Gastrocnemius medialis (tissue), 4 donors: ENCODE measurements around the gene SORBS2. TPM values are rescaled to one million over a fixed set of nuclear protein-coding genes. Genes with fewer than 3 reads are reported as not detected.

Source experiments
- ATAC-seq, 2 donors: fragments of 150-250 bp; one replicate each; pipeline ENCODE4 v1.9.1; 2016
- DNase-seq, 2 donors: peaks; one replicate each; pipeline ENCODE4 v3.0.0-alpha.2; 2019
- H3K27ac ChIP-seq, 4 donors: fragments of 200-600 bp; sonication (generic); 1 replicate in 1 of 4; 2 replicates in 3 of 4; pipeline ENCODE4 v1.5.1; 2016 to 2018; ENCODE audit warnings: mild to moderate bottlenecking in 2 of 4, moderate library complexity in 1 of 4
- H3K27me3 ChIP-seq, 3 donors: fragments of 200-600 bp; sonication (generic) in 2 of 3; 1 replicate in 1 of 3; 2 replicates in 2 of 3; pipeline versions ENCODE4 v1.5.1 to v1.6.0; 2016 to 2019; ENCODE audit warnings: mild to moderate bottlenecking in 1 of 3, moderate library complexity in 1 of 3
- H3K36me3 ChIP-seq, 2 donors: fragments of 200-600 bp; sonication (generic) in 1 of 2; one replicate each; pipeline ENCODE4 v1.5.1; 2017 to 2018
- H3K4me1 ChIP-seq, 2 donors: fragments of 200-600 bp; sonication (generic) in 1 of 2; one replicate each; pipeline ENCODE4 v1.5.1; 2016 to 2017; ENCODE audit warnings: mild to moderate bottlenecking in 2 of 2
- H3K4me3 ChIP-seq, 4 donors: fragments of 200-600 bp; sonication (generic) in 3 of 4; 1 replicate in 1 of 4; 2 replicates in 3 of 4; pipeline ENCODE4 v1.5.1; 2016 to 2019; ENCODE audit warnings: mild to moderate bottlenecking in 2 of 4
- H3K9me3 ChIP-seq, 3 donors: fragments of 200-600 bp; sonication (generic) in 2 of 3; 1 replicate in 1 of 3; 2 replicates in 2 of 3; pipeline ENCODE4 v1.5.1; 2016 to 2019
- CTCF ChIP-seq, 5 experiments: fragments of 450-650 bp in 3 of 5; fragments of 200-600 bp in 2 of 5; sonication (generic) in 2 of 5; IDR thresholded peaks in 4 of 5; conservative IDR thresholded peaks in 1 of 5; 1 replicate in 4 of 5; 2 replicates in 1 of 5; pipeline ENCODE4 v1.5.1; 2016 to 2019; ENCODE audit warnings: antibody characterized with exemption in 5 of 5, mild to moderate bottlenecking in 3 of 5, moderate library complexity in 3 of 5
- POLR2A ChIP-seq, 2 donors: fragments of 450-650 bp; IDR thresholded peaks; one replicate each; pipeline ENCODE4 v1.6.1; 2017; ENCODE audit warnings: antibody characterized with exemption in 2 of 2, mild to moderate bottlenecking in 2 of 2, moderate library complexity in 2 of 2
- in situ Hi-C, 4 donors: fragments of 200-750 bp; cut with MboI; loops; one replicate each; pipeline versions ENCODE4 v1.15.0 to v1.8.0; 2017; ENCODE audit warnings: low sequenced_read_pairs in 4 of 4
- intact Hi-C: fragments of 100-400 bp; cut with DNase I; formaldehyde crosslinking; loops from one replicate; pipeline ENCODE4 v1.15.1; 2023; ENCODE audit warnings: low total_unique reads
- total RNA-seq, 4 donors: library from RNA; depleted of rRNA; stranded (reverse); fragments of >200 nt; gene quantifications; one replicate each; pipeline versions ENCODE4 v1.1.0 to v1.2.3, GENCODE V29; 2016

SORBS2 gene
- total RNA-seq, 4 donors from 2014 or later, result 15.3 to 64.5 (median 17.4) TPM

- DNase-seq (no peak), ATAC-seq (no peak)
- Histone ChIP-seq H3K36me3 (no peaks in the 10 kb centered on the region), H3K4me3 (no peak overlapping the region), H3K9me3 (no peaks in the 10 kb centered on the region), H3K4me1 (no peaks in the 10 kb centered on the region), H3K27ac (no peak overlapping the region), H3K27me3 (no peaks in the 10 kb centered on the region)
- in situ Hi-C loops, result no loop called here
- intact Hi-C loops, result no loop called here
- no peak for TF ChIP-seq POLR2A (IDR thresholded peaks at IDR 0.05)
- no peak for TF ChIP-seq CTCF (IDR thresholded peaks at IDR 0.05 in 4 of 5, conservative IDR thresholded peaks at IDR 0.05 in 1 of 5)
These were observed 122.6 kb downstream of the SORBS2 start for GRCh38 chr4:185689407-185689806.

GRCh38 chr4:185685804-185686203 is 126.2 kb downstream of the SORBS2 start:
- Histone ChIP-seq H3K36me3 (no peaks in the 10 kb centered on the region), H3K27ac (no peak overlapping the region), H3K4me3 (no peak overlapping the region), H3K27me3 (no peaks in the 10 kb centered on the region), H3K4me1 (no peaks in the 10 kb centered on the region), H3K9me3 (no peaks in the 10 kb centered on the region)
- in situ Hi-C loops (no loop called here), intact Hi-C loops (no loop called here)
- no peak for ATAC-seq
- no peak for DNase-seq
- no peak for TF ChIP-seq POLR2A (IDR thresholded peaks at IDR 0.05)
- no peak for TF ChIP-seq CTCF (IDR thresholded peaks at IDR 0.05 in 4 of 5, conservative IDR thresholded peaks at IDR 0.05 in 1 of 5)

- in situ Hi-C loops (no loop called here), intact Hi-C loops (no loop called here)
- DNase-seq, result no peak
- Histone ChIP-seq H3K4me1 (no peaks in the 10 kb centered on the region), H3K27ac (no peak overlapping the region), H3K27me3 (no peaks in the 10 kb centered on the region), H3K4me3 (no peak overlapping the region), H3K36me3 (no peaks in the 10 kb centered on the region), H3K9me3 (no peaks in the 10 kb centered on the region)
- ATAC-seq, result no peak
- TF ChIP-seq CTCF (IDR thresholded peaks at IDR 0.05 in 4 of 5, conservative IDR thresholded peaks at IDR 0.05 in 1 of 5) (no peak), POLR2A (IDR thresholded peaks at IDR 0.05) (no peak)
These were observed 128.1 kb downstream of the SORBS2 start for GRCh38 chr4:185683896-185684295.

GRCh38 chr4:185683222-185683621 is 128.8 kb downstream of the SORBS2 start:
- intact Hi-C loops (no loop called here), in situ Hi-C loops (no loop called here)
- Histone ChIP-seq H3K27ac (no peak overlapping the region), H3K27me3 (no peaks in the 10 kb centered on the region), H3K9me3 (no peaks in the 10 kb centered on the region), H3K4me1 (no peaks in the 10 kb centered on the region), H3K4me3 (no peak overlapping the region), H3K36me3 (no peaks in the 10 kb centered on the region)
- TF ChIP-seq CTCF (IDR thresholded peaks at IDR 0.05 in 4 of 5, conservative IDR thresholded peaks at IDR 0.05 in 1 of 5) (no peak), POLR2A (IDR thresholded peaks at IDR 0.05) (no peak)
- ATAC-seq, result no peak
- no peak for DNase-seq

GRCh38 chr4:185682236-185682635 is 129.8 kb downstream of the SORBS2 start:
- H3K36me3 ChIP-seq, result no peaks in the 10 kb centered on the region
- TF ChIP-seq POLR2A (IDR thresholded peaks at IDR 0.05), result no peak
- no peak for TF ChIP-seq CTCF (IDR thresholded peaks at IDR 0.05 in 4 of 5, conservative IDR thresholded peaks at IDR 0.05 in 1 of 5)
- H3K4me1 ChIP-seq, result no peaks in the 10 kb centered on the region
- H3K9me3 ChIP-seq, result no peaks in the 10 kb centered on the region
- ATAC-seq, result no peak
- H3K27ac ChIP-seq, result no peak overlapping the region
- DNase-seq, result no peak
- in situ Hi-C loops, result no loop called here
- intact Hi-C loops, result no loop called here
- no peak overlapping the region for H3K4me3 ChIP-seq
- H3K27me3 ChIP-seq, result no peaks in the 10 kb centered on the region
